ENCODE measurements around the gene AQP1.

DNA sequence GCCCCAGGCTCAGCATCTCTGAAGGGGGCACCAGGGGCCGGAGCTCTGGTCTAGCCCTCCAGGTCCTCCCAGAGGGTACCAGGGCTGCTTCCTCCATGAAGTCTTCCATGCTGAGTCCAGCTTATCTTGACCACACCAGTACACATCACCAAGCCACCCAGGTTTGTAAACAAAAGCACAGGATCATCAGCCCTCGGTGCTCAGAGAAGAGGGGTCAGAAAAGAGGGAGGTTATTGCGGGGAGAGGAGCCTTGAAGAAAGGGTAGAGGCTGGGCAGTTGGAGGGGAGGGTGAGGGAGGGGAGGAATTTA is 23.9 kb downstream of the AQP1 start:
- TF ChIP-seq CTCF (IDR thresholded peaks at IDR 0.05) (no peak), POLR2AphosphoS5 (IDR thresholded peaks at IDR 0.05; ENCODE audit: insufficient read depth in 1 of 2, low read depth in 1 of 2) (no peak)
